Aorta (tissue), 5 donors: ENCODE results near the gene NUB1. TPM values are rescaled to one million over a fixed set of nuclear protein-coding genes. Genes with fewer than 3 reads are reported as not detected.

Experiments
- ATAC-seq: fragments of 200-7000 bp; cut with Tn5 transposase; one replicate; pipeline ENCODE4 v1.9.1; 2022; ENCODE audit warnings: moderate library complexity; ENCODE audit not compliant: low FRiP score
- DNase-seq, 2 donors: peaks; one replicate each; pipeline ENCODE4 v3.0.0-alpha.2; 2020
- H3K27ac ChIP-seq, 2 donors: one replicate each; pipeline ENCODE4 v1.5.1; 2013; ENCODE audit warnings: low read length in 2 of 2, mild to moderate bottlenecking in 2 of 2, moderate library complexity in 2 of 2, control low read depth in 1 of 2, inconsistent platforms in 1 of 2, low read depth in 1 of 2
- H3K27me3 ChIP-seq, 2 donors: one replicate each; pipeline ENCODE4 v1.6.1; 2013; ENCODE audit warnings: control low read depth in 1 of 2, low read length in 1 of 2, mild to moderate bottlenecking in 1 of 2, moderate library complexity in 1 of 2; ENCODE audit not compliant: insufficient read depth in 2 of 2, control insufficient read depth in 1 of 2
- H3K36me3 ChIP-seq, 2 donors: one replicate each; pipeline ENCODE4 v1.6.1; 2013; ENCODE audit warnings: control low read depth in 1 of 2, low read length in 1 of 2, mild to moderate bottlenecking in 1 of 2; ENCODE audit not compliant: insufficient read depth in 2 of 2, control insufficient read depth in 1 of 2
- H3K4me1 ChIP-seq, 2 donors: one replicate each; pipeline ENCODE4 v1.6.1; 2013; ENCODE audit warnings: low read length in 2 of 2, control low read depth in 1 of 2, mild to moderate bottlenecking in 1 of 2, moderate library complexity in 1 of 2; ENCODE audit not compliant: insufficient read depth in 2 of 2, control insufficient read depth in 1 of 2
- H3K4me3 ChIP-seq, 2 donors: one replicate each; pipeline ENCODE4 v1.5.1; 2013; ENCODE audit warnings: low read length in 2 of 2, control low read depth in 1 of 2, mild to moderate bottlenecking in 1 of 2
- H3K9me3 ChIP-seq: one replicate; pipeline ENCODE4 v1.6.1; 2013; ENCODE audit warnings: mild to moderate bottlenecking, low read length; ENCODE audit not compliant: control insufficient read depth
- WGBS, 2 donors: extraction: QIAGEN DNeasy Blood & Tissue Kit; methylation state at CpG; one replicate each; pipeline ENCODE4 v1.1.7; 2013; 5-methylcytosine and 5-hydroxymethylcytosine counted together
- intact Hi-C, 2 donors: fragments of 100-400 bp; cut with DNase I; formaldehyde crosslinking; loops; one replicate each; pipeline versions ENCODE4 v1.14.2 to v1.15.0; 2022
- polyA plus RNA-seq, 2 donors: library from polyadenylated mRNA; stranded (reverse); fragments of 200-250 nt; gene quantifications; one replicate each; pipeline ENCODE4 v1.2.3, GENCODE V29; 2013
- total RNA-seq, 2 donors: library from RNA; stranded (reverse); fragmentation: NEBNext Ultra II Directional; extraction: Animal tissue kit (Norgen Biotek cat#: 25700); gene quantifications; one replicate each; pipeline ENCODE4 v1.2.1, GENCODE V29; 2021
- donor health status: healthy with polysubstance abuse.
- donor health status: Bipolar disorder and iron deficiency.
- donor health status: DM: no; HTN: no; CAD: no.
- donor health status: DM: no; HTN: no; CAD: no.
- donor health status: DM: yes; HTN: yes; CAD: no.

The NUB1 gene
- total and polyA plus RNA-seq, 4 donors, result 34.6 to 56.6 (median 41.8) TPM

GRCh38 chr7:151395036-151395367 is 53.4 kb downstream of the NUB1 start:
- Histone ChIP-seq H3K4me1 (no peaks in the 10 kb centered on the region), H3K4me3 (no peak overlapping the region), H3K27ac (no peak overlapping the region), H3K27me3 (no peaks in the 10 kb centered on the region), H3K36me3 (no peaks in the 10 kb centered on the region), H3K9me3 (no peaks in the 10 kb centered on the region)
- no peak for ATAC-seq
- 92 to 93% methylated on average over 13 of the region's 13 CpGs for WGBS, 2 donors
- DNase-seq, result peak in 1 of 2 donors; percentile 27
- intact Hi-C loops, result no loop called here

- WGBS, 2 donors, result 92 to 94% methylated on average over 10 of the region's 10 CpGs
- Histone ChIP-seq H3K27me3 (no peaks in the 10 kb centered on the region), H3K27ac (no peak overlapping the region), H3K36me3 (no peaks in the 10 kb centered on the region), H3K9me3 (no peaks in the 10 kb centered on the region), H3K4me3 (no peak overlapping the region), H3K4me1 (no peaks in the 10 kb centered on the region)
- intact Hi-C loops, result no loop called here
- DNase-seq, result peak; percentile 43 to 53
- ATAC-seq, result no peak
Measured at GRCh38 chr7:151396328-151396970, 54.8 kb downstream of the NUB1 start.

GRCh38 chr7:151397026-151397425 is 55.4 kb downstream of the NUB1 start:
- 89 to 91% methylated on average over 13 of the region's 13 CpGs for WGBS, 2 donors
- H3K4me3 ChIP-seq, result no peak overlapping the region
- no peaks in the 10 kb centered on the region for H3K4me1 ChIP-seq
- no peaks in the 10 kb centered on the region for H3K9me3 ChIP-seq
- DNase-seq (no peak), ATAC-seq (no peak)
- intact Hi-C loops, result no loop called here
- no peaks in the 10 kb centered on the region for H3K27me3 ChIP-seq
- no peaks in the 10 kb centered on the region for H3K36me3 ChIP-seq
- no peak overlapping the region for H3K27ac ChIP-seq

GRCh38 chr7:151398446-151399304 is 57.1 kb downstream of the NUB1 start:
- H3K36me3 ChIP-seq, result no peaks in the 10 kb centered on the region
- no peaks in the 10 kb centered on the region for H3K27me3 ChIP-seq
- ATAC-seq (no peak), DNase-seq (no peak)
- H3K4me1 ChIP-seq, result no peaks in the 10 kb centered on the region
- H3K27ac ChIP-seq, result no peak overlapping the region
- intact Hi-C loops, result no loop called here
- 89 to 92% methylated on average over 19 of the region's 19 CpGs for WGBS, 2 donors
- H3K9me3 ChIP-seq, result no peaks in the 10 kb centered on the region
- H3K4me3 ChIP-seq, result no peak overlapping the region

GRCh38 chr7:151399305-151399601 is 57.6 kb downstream of the NUB1 start:
- no peak overlapping the region for H3K27ac ChIP-seq
- no peaks in the 10 kb centered on the region for H3K4me1 ChIP-seq
- 88% methylated on average over 7 of the region's 7 CpGs for WGBS, 2 donors
- intact Hi-C loops, result no loop called here
- no peak overlapping the region for H3K4me3 ChIP-seq
- no peaks in the 10 kb centered on the region for H3K36me3 ChIP-seq
- DNase-seq, result no peak
- no peaks in the 10 kb centered on the region for H3K27me3 ChIP-seq
- ATAC-seq, result no peak
- no peaks in the 10 kb centered on the region for H3K9me3 ChIP-seq

- Histone ChIP-seq H3K27ac (no peak overlapping the region), H3K4me1 (no peaks in the 10 kb centered on the region), H3K9me3 (no peaks in the 10 kb centered on the region), H3K4me3 (no peak overlapping the region), H3K27me3 (no peaks in the 10 kb centered on the region), H3K36me3 (no peaks in the 10 kb centered on the region)
- ATAC-seq (no peak), DNase-seq (no peak)
- intact Hi-C loops, result no loop called here
- 92 to 95% methylated on average over 14 of the region's 14 CpGs for WGBS, 2 donors
Measured at GRCh38 chr7:151399906-151400305, 58.3 kb downstream of the NUB1 start.

- ATAC-seq (no peak), DNase-seq (no peak)
- Histone ChIP-seq H3K27me3 (no peaks in the 10 kb centered on the region), H3K9me3 (no peaks in the 10 kb centered on the region), H3K4me3 (no peak overlapping the region), H3K27ac (no peak overlapping the region), H3K4me1 (no peaks in the 10 kb centered on the region), H3K36me3 (no peaks in the 10 kb centered on the region)
- intact Hi-C loops, result no loop called here
- WGBS, 2 donors, result 88 to 90% methylated on average over 14 of the region's 14 CpGs
Measured at GRCh38 chr7:151400626-151401315, 59.2 kb downstream of the NUB1 start.

- WGBS, 2 donors, result 97 to 100% methylated on average over 16 of the region's 16 CpGs
Measured at GRCh38 chr7:151402029-151402835, 60.6 kb downstream of the NUB1 start.

More at GRCh38 chr7:151402029-151402835, 60.6 kb downstream of the NUB1 start:
- no peak overlapping the region for H3K4me3 ChIP-seq
- H3K27me3 ChIP-seq, result no peaks in the 10 kb centered on the region
- H3K9me3 ChIP-seq, result no peaks in the 10 kb centered on the region
- ATAC-seq (no peak), DNase-seq (no peak)
- intact Hi-C loops, result no loop called here
- no peaks in the 10 kb centered on the region for H3K4me1 ChIP-seq
- H3K36me3 ChIP-seq, result no peaks in the 10 kb centered on the region
- no peak overlapping the region for H3K27ac ChIP-seq
